ENCODE data around the gene IQSEC1.
A peak's percentile ranks its signal among the peaks of the same experiment; 100 is the strongest.

IQSEC1 gene

DNA sequence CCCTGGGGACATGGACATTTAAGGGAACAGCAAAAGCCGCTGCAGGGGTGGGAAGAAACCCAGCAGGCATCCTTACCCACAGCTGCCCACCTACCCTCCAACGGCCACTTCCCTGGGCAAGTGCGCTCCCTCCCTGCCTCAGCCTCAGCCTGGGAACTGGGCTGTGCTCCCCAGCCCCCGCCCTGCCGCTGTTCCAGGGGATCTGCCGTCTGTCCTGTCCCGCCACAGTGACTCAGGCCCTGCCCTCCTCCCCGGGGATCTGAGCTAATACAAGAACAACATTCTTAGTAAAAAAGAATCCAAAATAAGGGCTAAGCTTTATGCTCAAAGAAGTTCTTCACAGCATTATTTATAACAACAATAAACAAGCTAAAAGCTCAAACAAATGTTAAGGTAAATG, 7.4 kb upstream of the IQSEC1 start:
- TF ChIP-seq POLR2AphosphoS5 (IDR thresholded peaks at IDR 0.05; ENCODE audit: low read depth, low read length) (no peak), TAF1 (IDR thresholded peaks at IDR 0.05; ENCODE audit: low read depth, low read length) (no peak)
- no peak for FAIRE-seq
- DNase-seq (ENCODE audit: insufficient read length, low spot score) = no peak

- no peak for TF ChIP-seq TAF1 (IDR thresholded peaks at IDR 0.05; ENCODE audit: low read depth, low read length)
- no peak for TF ChIP-seq PAX5 (IDR thresholded peaks at IDR 0.05; ENCODE audit: insufficient read depth, low read length, severe bottlenecking)
- no peak for TF ChIP-seq POLR2A (IDR thresholded peaks at IDR 0.05; ENCODE audit: low read depth, low read length)
- TF ChIP-seq POLR2AphosphoS5 (IDR thresholded peaks at IDR 0.05; ENCODE audit: low read depth, low read length) = no peak
- TF ChIP-seq POU2F2 (IDR thresholded peaks at IDR 0.05; ENCODE audit: low read depth, low read length) = no peak
- no peak for TF ChIP-seq SPI1 (IDR thresholded peaks at IDR 0.05; ENCODE audit: low read depth, low read length)
- DNase-seq (ENCODE audit: insufficient read length, low spot score) (no peak), FAIRE-seq (no peak)
Measured at GRCh38 chr3:13080026-13080425, 6.8 kb upstream of the IQSEC1 start.

GRCh38 chr3:13079510-13079909, 6.3 kb upstream of the IQSEC1 start:
- FAIRE-seq (no peak), DNase-seq (ENCODE audit: insufficient read length, low spot score) (no peak)
- no peak for TF ChIP-seq POLR2A (IDR thresholded peaks at IDR 0.05; ENCODE audit: low read depth, low read length)
- TF ChIP-seq POU2F2 (IDR thresholded peaks at IDR 0.05; ENCODE audit: low read depth, low read length) = no peak
- TF ChIP-seq PAX5 (IDR thresholded peaks at IDR 0.05; ENCODE audit: insufficient read depth, low read length, severe bottlenecking) = no peak
- TF ChIP-seq SPI1 (IDR thresholded peaks at IDR 0.05; ENCODE audit: low read depth, low read length) = no peak
- TF ChIP-seq TAF1 (IDR thresholded peaks at IDR 0.05; ENCODE audit: low read depth, low read length) = no peak
- TF ChIP-seq POLR2AphosphoS5 (IDR thresholded peaks at IDR 0.05; ENCODE audit: low read depth, low read length) = no peak

DNA sequence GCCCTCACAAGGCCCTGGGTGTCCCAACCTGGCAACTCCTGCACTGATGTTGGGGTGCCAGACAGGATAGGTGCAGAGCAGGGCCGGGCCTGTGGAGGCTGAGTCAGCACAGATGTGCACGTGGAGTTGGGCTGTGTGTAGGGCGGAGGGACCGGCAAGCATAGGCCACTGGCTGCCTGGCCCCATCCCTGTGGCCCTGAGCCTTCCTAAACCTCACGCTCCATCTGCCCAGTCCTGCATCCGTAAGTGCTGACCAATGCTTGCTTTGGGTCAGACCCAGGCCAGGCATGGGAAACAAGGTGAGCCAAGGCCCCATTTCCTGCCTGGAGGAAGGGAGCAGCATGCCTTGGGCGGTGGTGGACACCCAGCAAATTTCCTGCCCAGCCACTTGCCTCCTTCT, 5.8 kb upstream of the IQSEC1 start:
- TF ChIP-seq PAX5 (IDR thresholded peaks at IDR 0.05; ENCODE audit: insufficient read depth, low read length, severe bottlenecking) (no peak), POLR2AphosphoS5 (IDR thresholded peaks at IDR 0.05; ENCODE audit: low read depth, low read length) (no peak), POLR2A (IDR thresholded peaks at IDR 0.05; ENCODE audit: low read depth, low read length) (no peak), POU2F2 (IDR thresholded peaks at IDR 0.05; ENCODE audit: low read depth, low read length) (no peak), TAF1 (IDR thresholded peaks at IDR 0.05; ENCODE audit: low read depth, low read length) (no peak), SPI1 (IDR thresholded peaks at IDR 0.05; ENCODE audit: low read depth, low read length) (no peak)
- FAIRE-seq (no peak), DNase-seq (ENCODE audit: insufficient read length, low spot score) (no peak)

- FAIRE-seq (peak; percentile 54), DNase-seq (ENCODE audit: insufficient read length, low spot score) (no peak)
- TF ChIP-seq PAX5 (IDR thresholded peaks at IDR 0.05; ENCODE audit: insufficient read depth, low read length, severe bottlenecking) (no peak), POLR2A (IDR thresholded peaks at IDR 0.05; ENCODE audit: low read depth, low read length) (no peak), POU2F2 (IDR thresholded peaks at IDR 0.05; ENCODE audit: low read depth, low read length) (no peak), POLR2AphosphoS5 (IDR thresholded peaks at IDR 0.05; ENCODE audit: low read depth, low read length) (no peak)
Measured at GRCh38 chr3:13078163-13078905, 5.1 kb upstream of the IQSEC1 start.

DNA sequence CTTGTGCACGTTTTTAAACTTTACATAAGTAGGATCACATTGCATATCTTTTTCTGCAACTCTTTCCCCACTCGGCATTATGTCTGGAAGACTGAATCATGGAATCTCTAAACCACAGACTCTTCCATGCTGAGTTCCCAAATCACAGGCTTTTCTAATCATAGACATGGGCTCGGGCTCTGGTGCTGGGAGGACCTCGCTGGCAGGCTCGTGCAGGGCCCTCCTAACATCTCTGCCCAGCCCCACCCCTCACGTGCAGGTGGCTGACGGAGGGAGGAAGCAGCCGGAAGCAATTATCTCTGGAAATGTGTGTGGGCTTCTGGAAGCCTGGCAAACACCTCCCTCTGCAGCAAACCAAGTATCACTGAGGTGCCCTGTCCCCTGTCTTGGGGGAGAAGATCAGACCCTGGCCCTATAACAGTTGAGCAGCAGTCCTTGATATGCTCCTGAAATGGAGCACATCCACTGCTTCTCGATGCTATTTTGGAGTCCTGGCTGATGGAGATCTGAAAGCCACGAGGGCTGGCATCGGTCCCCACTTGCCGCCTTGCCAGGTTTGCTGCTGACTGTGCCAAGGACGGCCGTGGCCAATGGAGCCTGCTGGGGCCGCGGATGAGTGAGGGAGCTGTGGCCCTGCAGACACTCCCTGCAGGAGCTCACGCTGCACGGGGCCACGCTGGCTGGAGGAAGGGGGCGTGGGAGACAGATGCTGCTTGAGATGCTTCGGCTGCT, 4.4 kb upstream of the IQSEC1 start:
- DNase-seq (ENCODE audit: insufficient read length, low spot score) = no peak
- FAIRE-seq = no peak
- no peak for TF ChIP-seq POU2F2 (IDR thresholded peaks at IDR 0.05; ENCODE audit: low read depth, low read length)
- TF ChIP-seq TAF1 (IDR thresholded peaks at IDR 0.05; ENCODE audit: low read depth, low read length) = no peak
- TF ChIP-seq PAX5 (IDR thresholded peaks at IDR 0.05; ENCODE audit: insufficient read depth, low read length, severe bottlenecking) = no peak
- no peak for TF ChIP-seq SPI1 (IDR thresholded peaks at IDR 0.05; ENCODE audit: low read depth, low read length)
- no peak for TF ChIP-seq POLR2AphosphoS5 (IDR thresholded peaks at IDR 0.05; ENCODE audit: low read depth, low read length)
- TF ChIP-seq POLR2A (IDR thresholded peaks at IDR 0.05; ENCODE audit: low read depth, low read length) = no peak

- TF ChIP-seq PAX5 (IDR thresholded peaks at IDR 0.05; ENCODE audit: insufficient read depth, low read length, severe bottlenecking) = no peak
- TF ChIP-seq TAF1 (IDR thresholded peaks at IDR 0.05; ENCODE audit: low read depth, low read length) = no peak
- no peak for TF ChIP-seq POLR2A (IDR thresholded peaks at IDR 0.05; ENCODE audit: low read depth, low read length)
- TF ChIP-seq POLR2AphosphoS5 (IDR thresholded peaks at IDR 0.05; ENCODE audit: low read depth, low read length) = no peak
- TF ChIP-seq POU2F2 (IDR thresholded peaks at IDR 0.05; ENCODE audit: low read depth, low read length) = no peak
- TF ChIP-seq SPI1 (IDR thresholded peaks at IDR 0.05; ENCODE audit: low read depth, low read length) = no peak
- no peak for FAIRE-seq
Measured at GRCh38 chr3:13075986-13076654, 2.9 kb upstream of the IQSEC1 start.

DNA sequence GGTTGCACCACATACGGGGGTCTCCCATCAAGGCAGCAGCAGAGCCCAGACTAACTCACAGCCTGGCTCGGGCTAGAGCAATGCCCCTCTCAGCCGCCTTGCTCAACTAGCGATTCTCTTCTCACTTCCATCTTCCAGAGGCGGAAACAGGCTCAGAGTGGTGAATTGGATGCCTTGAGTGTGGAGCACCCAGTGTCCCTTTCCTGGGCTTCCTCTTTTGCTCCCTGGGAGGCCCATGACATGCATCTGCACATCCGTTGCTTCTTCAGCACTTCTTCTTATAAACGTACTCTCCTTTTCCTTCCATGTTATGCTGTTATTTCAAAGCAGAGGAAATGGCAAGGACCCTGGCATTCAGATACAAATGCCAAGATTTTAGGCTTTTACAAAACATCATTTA, 2.1 kb upstream of the IQSEC1 start:
- FAIRE-seq = no peak
- no peak for TF ChIP-seq POLR2A (IDR thresholded peaks at IDR 0.05; ENCODE audit: low read depth, low read length)
- TF ChIP-seq POU2F2 (IDR thresholded peaks at IDR 0.05; ENCODE audit: low read depth, low read length) = no peak
- TF ChIP-seq POLR2AphosphoS5 (IDR thresholded peaks at IDR 0.05; ENCODE audit: low read depth, low read length) = no peak
- no peak for TF ChIP-seq PAX5 (IDR thresholded peaks at IDR 0.05; ENCODE audit: insufficient read depth, low read length, severe bottlenecking)
- no peak for TF ChIP-seq SPI1 (IDR thresholded peaks at IDR 0.05; ENCODE audit: low read depth, low read length)
- TF ChIP-seq TAF1 (IDR thresholded peaks at IDR 0.05; ENCODE audit: low read depth, low read length) = no peak
- no peak for DNase-seq (ENCODE audit: insufficient read length, low spot score)

More at GRCh38 chr3:13075986-13076654, 2.9 kb upstream of the IQSEC1 start:
- no peak for DNase-seq (ENCODE audit: insufficient read length, low spot score)

DNA sequence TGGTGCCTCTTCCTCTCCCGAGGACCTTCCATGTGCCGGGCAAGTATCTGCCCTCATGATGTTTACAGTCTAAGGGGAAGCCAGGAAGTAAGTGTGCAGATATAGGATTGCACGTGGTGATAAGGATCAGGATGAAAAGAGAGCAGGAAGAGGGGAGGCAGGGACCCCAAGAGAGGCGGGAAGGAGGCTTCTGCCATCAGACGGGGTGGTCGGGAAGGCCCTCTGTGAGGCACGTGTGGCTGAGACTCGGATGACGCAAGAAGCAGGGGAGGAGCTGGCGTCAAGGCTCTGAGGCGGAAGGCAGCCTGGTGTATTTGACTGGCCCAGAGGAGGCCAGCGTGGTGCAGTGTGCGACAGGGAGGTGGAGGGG, 762 bp upstream of the IQSEC1 start:
- DNase-seq (ENCODE audit: insufficient read length, low spot score) = no peak
- no peak for TF ChIP-seq POLR2A (IDR thresholded peaks at IDR 0.05; ENCODE audit: low read depth, low read length)
- peak; percentile 26 for FAIRE-seq
